OCI-M2 (cell line): ENCODE measurements around the gene SPC24.
A peak's percentile ranks its signal among the peaks of the same experiment; 100 is the strongest.

Experiments used
- DNase-seq: peaks from one replicate; lab custom pipeline; 2025; ENCODE audit not compliant: unreplicated experiment; lab: John Stamatoyannopoulos, UW

Gene SPC24, protein sequence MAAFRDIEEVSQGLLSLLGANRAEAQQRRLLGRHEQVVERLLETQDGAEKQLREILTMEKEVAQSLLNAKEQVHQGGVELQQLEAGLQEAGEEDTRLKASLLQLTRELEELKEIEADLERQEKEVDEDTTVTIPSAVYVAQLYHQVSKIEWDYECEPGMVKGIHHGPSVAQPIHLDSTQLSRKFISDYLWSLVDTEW

GRCh38 chr19:11155373-11156120 lies at the start of gene SPC24:
Gene SPC24 (minus strand): TSS chr19:11155782. CDS start chr19:11155776, 6 bp downstream.
- DNase-seq = peak; percentile 100

DNA sequence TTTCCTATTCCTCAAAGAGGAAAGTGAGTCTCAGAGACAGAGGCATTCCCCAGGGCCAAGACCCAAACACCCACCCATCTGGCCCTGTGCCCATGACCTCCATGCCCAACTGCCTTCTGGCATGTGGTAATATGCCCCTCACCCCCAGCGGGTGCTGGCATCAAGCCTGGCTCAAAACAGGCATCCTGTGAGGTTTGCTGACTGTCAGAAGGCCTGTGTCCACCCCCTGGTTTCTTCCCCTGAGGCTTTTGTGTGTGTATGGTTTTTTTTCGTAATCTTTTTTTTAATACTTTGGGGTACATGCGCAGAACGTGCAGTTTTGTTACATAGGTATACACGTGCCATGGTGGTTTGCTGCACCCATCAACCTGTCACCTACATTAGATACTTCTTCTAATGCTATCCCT lies 49.4 kb upstream of the SPC24 start:
- DNase-seq = no peak

- DNase-seq = no peak
Observed at GRCh38 chr19:11204076-11204602, 48.6 kb upstream of the SPC24 start.

- DNase-seq = peak; percentile 96
Observed at GRCh38 chr19:11203194-11204075, 47.9 kb upstream of the SPC24 start.

DNA sequence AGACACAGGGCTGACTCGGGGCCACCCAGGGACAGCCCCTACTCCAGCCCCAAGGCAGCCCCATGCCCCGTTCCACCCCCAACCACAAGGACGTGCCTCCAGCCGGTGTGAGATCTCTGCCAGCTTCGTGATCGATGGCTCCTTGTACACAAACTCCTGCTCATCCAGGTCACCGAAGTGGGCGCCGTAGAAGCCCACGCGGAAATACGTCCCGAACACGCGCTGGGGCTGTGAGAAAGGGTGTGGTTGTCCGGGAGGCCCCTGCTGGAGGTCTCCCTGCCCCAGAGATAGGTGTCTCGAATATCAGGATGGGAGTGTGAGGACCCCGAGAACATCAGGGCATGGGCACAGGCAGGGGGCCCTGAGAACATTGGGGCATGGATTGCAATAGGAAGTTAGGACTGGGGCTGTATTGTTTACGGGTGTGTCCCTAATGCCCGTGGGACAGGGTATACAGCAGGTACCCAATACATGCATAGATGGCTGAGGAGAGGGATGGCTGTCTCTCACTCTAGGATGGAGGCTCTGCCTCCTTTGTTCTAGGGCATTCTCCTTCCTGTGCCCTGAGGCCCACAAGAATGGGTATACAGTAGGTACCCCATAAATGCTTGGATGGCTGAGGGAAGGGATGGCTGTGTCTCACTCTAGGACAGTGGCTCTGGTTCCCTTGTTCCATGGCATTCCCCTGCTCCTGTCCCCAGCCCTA lies 47.1 kb upstream of the SPC24 start:
- DNase-seq = no peak

DNA sequence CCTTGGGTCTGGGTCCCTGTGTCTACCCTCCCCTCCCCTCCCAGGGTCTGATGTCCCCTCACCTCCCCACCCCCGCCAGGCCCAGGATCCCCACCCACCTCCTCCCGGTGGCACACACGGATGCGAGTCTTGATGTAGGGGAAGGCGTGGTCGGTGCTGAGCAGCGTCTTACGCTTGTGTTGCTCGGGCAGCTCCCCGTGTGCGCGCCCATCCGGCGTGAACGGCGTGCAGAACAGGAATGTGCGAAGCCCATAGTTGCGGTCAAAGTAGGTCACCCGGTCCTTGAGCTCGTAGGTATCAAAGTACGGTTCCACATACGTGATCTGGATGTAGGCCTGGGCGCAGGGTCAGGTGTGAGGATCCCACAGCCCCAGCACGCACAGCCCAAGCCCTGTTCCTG lies 46.2 kb upstream of the SPC24 start:
- no peak for DNase-seq

GRCh38 chr19:11200931-11201330 lies 45.3 kb upstream of the SPC24 start:
- no peak for DNase-seq

DNA sequence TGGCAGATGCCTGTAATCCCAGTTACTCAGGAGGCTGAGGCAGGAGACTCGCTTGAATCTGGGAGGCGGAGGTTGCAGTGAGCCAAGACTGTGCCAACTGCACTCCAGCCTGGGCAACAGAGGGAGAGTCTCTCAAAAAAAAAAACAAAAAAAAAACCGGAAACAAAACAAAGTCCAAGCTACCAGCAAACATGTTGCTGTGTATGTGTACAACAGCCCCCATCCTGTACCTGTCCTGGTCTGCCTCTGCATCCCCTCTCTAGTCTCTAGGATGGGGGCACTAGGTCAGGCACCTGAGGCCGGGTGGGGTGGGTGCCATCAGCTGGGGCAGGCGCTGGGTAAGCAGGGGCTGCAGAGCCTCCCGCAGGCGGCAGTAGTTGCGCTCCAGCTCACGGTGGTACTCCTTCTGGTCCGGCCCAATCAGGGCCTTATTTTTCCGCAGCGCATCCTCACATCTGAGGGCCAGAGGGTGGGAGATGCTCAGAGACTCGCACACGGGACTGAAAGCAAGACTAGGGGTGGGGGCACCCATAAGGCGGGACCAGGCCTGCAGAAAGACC lies 44.5 kb upstream of the SPC24 start:
- no peak for DNase-seq

DNA sequence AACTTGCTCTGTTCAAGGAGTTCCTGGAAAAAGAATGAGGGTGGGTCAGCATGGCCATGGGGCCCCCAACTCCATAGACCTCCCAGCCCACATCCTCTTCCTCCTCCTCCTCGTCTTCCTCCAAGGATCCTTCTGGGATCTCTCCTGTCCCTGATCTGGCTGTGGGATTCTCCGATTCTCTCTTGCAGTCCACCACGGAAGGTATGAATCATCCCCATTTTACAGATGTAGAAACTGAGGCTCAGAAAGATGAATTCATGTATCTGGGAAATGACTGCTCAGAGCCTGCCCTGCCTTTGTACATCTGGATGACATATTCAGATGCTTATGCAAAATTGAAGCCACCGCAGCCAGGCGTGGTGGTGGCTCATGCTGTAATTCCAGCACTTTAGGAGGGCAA lies 43.9 kb upstream of the SPC24 start:
- no peak for DNase-seq

GRCh38 chr19:11198769-11199424 lies 43.3 kb upstream of the SPC24 start:
- no peak for DNase-seq

GRCh38 chr19:11198175-11198534 lies 42.6 kb upstream of the SPC24 start:
- DNase-seq = no peak

- peak; percentile 99 for DNase-seq
Observed at GRCh38 chr19:11197291-11198174, 42.0 kb upstream of the SPC24 start, which contains the start of gene KANK2. Gene KANK2 (minus strand): TSS chr19:11197545. CDS start chr19:11194511, 3,034 bp downstream.

GRCh38 chr19:11196406-11197287 lies 41.1 kb upstream of the SPC24 start:
- DNase-seq = no peak

GRCh38 chr19:11195681-11196080 lies 40.1 kb upstream of the SPC24 start:
- DNase-seq = no peak

- DNase-seq = no peak
Observed at GRCh38 chr19:11194656-11195558, 39.3 kb upstream of the SPC24 start.

DNA sequence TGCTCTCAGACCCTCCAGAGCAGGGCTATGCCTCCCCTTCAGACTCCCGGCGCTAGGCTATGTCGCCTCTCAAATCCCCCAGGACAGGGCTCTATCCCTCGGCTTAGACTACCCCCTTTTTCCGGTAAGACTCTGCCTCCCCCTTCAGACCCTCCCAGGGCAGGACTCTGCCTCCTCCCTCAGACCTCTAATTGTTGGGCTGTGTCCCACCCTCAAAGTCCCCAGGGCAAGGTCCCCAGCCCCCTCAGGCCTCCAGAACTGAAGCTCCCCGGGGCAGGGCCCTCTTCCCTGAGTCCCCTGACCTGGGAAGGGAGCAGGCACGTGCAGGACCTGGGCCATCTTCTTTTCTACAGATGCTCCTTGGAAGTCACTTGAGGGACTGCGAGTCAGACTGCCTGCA lies 38.6 kb upstream of the SPC24 start:
- no peak for DNase-seq
